Endometrium (tissue), 2 donors: ENCODE results near the gene ARL11.
"Not testable (repeated sequence)": the region's sequence is repeated elsewhere in the genome, so short reads cannot be mapped to it uniquely, and the experiment has no call there.

Experiments used
- FAIRE-seq: peaks from 2 replicates; lab custom pipeline; 2012; peaks lifted over from hg19 to GRCh38; lab: Jason Lieb, UNC
- donor health status: control.
- donor health status: control.

Gene ARL11

DNA sequence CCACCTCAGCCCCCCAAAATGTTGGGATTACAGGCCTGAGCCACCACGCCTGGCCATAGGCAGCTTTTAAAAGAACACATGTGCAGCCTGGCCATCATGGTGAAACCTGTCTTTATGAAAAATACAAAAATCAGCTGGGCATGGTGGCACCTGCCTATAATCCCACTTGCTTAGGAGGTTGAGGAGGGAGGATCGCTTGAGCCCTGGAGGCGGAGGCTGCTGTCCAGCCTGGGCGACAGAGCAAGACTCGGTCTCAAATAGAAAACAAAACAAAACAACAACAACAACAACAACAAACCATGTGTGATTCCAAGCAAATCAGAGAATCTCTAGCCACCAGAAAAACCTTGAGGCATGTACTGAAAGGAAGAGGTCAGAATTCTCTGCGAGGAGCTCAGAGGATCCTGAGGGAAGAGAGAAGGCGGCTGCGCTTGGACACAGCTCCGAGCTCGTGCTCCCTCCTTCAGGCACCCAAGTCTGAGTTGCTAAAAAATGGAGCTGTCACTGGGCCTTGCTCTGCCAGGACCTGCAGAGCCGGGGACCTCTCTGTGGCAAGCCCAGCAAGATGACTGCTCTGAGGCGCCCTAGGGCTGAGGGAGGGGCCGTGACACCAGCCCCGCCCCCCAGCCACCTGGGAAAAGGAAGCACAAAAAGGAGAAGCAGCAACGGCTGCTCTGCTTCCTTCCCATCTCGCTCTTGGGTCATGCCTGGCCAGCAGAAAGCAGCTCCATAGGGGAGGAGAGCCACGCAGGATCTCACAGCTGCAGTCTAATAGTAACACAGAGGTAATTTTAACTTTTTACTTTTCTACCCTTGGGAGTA is at the start of gene ARL11:
TSS of gene ARL11 (plus strand) at position 677 of the 822 bp plus-strand sequence. CDS start 1,941 bp downstream, outside the sequence.
- no peak for FAIRE-seq

DNA sequence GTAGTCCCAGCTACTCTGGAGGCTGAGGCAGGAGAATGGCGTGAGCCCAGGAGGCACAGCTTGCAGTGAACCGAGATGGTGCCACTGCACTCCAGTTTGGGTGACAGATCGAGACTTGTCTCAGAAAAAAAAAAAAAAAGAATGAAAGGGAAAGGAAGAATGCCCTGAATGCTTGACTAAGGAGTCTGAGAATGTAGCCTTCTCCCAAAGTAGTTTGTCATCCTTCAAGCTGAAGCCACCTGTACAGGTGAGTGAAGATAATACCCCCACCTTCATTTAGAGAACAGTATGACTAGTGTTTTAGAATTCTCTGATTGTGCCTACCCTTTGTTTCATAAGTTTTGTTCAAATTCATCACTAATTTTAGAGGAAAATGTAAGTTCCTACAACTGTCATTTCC is 48.8 kb upstream of the ARL11 start:
- no peak for FAIRE-seq

DNA sequence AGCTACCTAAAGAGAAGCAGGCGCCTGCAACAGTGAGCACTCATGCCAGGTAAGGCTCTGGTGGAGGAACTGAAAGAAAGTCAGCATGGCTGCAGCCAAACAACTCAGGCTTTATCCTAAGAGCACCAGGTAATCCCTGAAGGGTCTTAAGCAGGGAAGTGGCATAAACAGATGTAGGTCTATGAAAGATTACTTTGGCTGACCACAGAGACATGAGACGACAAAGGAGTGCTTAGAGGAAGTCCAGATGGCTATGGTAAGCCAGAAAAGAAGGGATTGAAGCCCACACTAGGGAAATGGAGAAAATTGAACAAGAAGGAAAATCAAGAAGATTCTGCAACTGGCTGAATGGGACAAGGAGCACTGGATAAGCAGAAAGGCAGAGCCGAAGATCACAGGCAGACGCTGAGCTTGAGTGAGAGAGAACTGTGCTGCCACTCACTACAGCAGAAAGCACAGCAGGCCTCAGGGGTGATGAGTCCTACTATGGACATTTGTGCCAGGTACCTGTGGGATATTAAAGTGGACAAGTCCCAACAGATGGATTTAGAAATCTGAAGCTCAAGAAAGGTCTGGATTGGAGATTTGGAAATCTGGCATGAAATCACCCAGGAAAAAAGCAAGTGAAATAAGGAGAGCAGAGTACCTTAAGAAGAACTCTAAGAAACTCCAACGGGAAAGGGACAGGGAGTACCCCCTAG is 47.2 kb upstream of the ARL11 start:
- FAIRE-seq, result no peak

DNA sequence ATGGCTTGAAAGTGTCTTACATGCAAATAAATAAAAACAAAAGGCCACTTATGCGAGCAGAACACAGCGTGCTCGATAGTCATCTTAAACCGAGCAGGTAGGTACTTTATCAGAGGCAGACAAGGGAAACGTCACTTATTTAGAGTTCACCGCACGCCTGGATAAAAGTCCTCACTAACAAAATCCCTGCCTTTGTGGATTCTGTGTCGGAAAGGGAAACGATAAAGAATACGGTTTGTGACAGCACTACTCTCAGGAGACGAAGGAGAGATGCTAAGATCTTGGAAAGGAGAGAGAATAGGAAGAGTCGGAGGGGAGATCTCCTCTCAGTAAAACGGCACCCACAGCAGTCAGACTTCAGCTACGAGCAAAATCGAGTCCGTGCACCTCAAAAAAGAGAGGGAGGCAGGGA is 43.5 kb upstream of the ARL11 start:
- no peak for FAIRE-seq

DNA sequence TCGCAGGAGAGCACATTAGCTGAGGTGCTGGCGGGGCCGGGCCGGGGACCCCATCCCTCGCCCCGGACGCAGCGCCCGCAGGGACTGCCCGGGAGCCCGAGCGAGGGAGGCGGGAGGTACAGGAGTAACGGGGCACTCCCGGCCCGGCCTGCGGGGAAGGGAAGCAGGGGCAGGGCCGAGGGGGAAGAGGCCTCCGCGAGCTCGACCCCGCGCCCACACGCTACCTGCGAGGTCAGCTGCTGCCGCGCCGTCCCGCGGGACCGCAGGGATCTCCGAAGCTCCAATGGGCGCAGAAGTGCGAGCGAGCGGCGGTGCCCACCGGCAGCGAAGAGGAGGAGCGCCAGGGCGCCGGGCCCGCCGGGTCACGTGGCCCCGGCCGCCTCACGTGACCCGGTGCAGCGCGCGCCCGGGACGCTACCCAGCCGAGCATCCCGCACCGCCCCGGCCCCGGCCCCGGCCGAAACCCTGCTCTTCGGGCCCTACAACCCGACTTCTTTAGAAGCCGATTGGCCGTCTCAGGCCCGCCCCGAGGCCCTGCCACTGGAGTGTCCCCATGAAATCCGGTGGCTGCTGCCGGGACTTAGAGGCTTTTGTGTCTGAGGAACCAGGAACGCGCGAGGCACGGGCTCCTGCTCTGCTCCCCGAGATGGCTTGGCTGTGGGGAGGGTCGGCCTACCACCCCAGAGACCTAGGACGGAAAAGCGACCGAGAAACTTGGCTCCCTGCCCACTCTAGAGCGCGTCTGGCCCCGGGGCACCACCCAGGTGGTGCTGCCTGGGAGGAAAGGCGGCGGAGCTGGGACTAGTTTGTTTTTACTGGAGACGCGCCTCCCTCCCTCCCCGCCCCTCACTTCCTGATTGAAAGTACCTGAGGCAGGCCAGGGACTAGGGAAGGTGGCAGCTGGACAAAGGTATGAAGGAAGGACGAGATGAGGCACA is 42.8 kb upstream of the ARL11 start, which contains the start of gene RCBTB1:
TSS of gene RCBTB1 (minus strand) at position 339 of the 938 bp plus-strand sequence. CDS start 18,279 bp downstream, outside the sequence.
- FAIRE-seq, result no peak

DNA sequence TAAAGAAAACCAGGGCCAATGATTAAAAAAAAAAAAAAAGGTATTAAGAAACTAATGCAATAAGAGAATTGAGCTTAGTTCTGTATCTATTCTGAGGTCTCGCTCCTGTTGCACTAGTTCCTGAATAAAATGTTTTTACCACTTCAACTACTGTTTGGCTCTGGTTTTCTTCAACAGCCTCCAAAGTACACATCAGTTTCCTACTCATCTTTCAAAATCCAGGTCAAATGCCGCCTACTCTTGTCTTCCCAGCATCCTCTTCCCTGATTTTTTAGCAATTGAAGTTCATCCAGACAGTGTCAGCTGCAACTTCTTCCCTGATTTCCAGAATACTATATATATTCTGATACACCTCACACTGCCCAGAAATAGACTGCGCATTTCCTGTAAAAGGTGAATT is 41.6 kb upstream of the ARL11 start:
- FAIRE-seq, result no peak

DNA sequence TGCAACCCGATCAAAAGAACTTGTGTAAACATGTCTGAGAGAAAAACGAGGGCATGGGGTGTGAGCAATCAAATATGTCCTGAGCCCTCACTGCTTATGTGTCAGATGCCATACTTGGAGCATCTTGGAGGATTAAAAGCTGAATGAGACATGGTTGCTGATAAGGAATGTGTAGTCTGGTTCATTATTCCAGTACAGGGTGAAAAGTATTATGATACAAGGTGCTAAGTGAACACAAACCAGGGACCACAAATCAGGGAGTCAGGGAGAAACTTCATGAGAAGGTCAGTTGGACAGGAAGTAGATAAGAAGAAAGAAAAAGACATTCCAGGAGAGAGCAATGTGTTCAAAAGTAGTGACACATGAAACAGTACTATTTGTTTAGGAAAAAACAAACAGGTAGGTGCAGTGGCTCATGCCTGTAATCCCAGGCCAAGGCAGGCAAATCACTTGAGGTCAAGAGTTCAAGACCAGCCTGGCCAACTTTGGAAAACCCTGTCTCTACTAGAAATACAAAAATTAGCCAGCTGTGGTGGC is 40.9 kb upstream of the ARL11 start:
- FAIRE-seq, result no peak

DNA sequence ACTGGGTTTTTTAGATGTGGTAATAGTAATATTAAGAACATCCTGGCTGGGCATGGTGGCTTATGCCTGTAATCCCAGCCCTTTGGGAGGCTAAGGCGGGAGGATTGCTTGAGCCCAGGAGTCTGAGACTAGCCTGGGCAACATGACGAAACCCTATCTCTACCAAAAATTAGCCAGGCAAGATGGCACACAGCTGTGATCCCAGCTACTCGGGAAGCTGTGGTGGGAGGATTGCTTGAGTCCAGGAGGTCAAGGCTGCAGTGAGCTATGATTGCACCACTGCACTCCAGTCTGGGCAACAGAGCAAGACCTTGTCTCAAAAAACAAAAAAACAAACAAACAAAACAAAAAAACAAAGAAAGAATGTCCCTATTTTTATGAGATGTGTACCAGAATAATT is 37.6 kb upstream of the ARL11 start:
- not testable (repeated sequence) for FAIRE-seq

DNA sequence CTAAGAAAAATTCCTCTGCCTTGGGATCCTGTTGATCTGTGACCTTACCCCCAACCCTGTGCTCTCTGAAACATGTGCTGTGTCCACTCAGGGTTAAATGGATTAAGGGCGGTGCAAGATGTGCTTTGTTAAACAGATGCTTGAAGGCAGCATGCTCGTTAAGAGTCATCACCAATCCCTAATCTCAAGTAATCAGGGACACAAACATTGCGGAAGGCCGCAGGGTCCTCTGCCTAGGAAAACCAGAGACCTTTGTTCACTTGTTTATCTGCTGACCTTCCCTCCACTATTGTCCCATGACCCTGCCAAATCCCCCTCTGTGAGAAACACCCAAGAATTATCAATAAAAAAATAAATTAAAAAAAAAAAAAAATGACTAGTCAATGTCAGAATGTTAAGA is 34.4 kb upstream of the ARL11 start:
- not testable (repeated sequence) for FAIRE-seq

DNA sequence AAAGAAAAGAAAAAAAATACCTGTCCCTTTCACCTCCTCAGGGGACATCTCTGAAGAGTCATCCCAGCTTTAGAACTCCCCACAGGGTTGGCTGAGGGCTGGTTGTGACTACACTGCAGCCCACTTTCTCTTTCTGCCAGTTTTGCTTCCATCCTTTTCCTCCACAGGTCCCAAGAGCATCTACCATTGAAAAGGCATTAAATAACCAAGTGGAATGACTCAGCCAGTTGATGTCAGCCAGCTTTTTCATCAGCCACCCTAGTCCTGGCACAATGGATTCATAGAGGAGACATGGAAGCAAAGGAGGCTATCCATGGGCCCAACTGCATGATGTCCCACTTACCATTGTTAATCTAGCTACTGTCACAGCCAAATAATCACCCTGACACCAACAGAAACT is 33.7 kb upstream of the ARL11 start:
- no peak for FAIRE-seq

DNA sequence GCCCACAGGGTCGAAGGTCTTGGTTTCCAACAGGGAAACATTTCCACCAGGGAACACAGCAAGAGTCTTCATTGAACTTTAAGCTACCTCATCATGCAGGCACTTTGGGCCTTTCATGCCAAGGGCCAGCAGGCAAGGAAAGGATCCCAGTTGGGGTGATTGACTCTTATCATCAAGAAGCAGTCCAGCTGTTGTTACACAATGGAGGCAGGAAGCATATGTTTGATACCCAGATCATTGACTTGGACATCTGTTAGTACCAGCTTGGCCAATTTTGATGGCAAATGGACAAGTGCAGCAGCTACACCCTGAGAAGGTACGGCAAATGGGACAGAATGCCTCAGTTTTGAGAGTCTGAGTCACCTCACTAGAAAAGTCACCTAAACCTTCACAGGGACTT is 32.1 kb upstream of the ARL11 start:
- no peak for FAIRE-seq

DNA sequence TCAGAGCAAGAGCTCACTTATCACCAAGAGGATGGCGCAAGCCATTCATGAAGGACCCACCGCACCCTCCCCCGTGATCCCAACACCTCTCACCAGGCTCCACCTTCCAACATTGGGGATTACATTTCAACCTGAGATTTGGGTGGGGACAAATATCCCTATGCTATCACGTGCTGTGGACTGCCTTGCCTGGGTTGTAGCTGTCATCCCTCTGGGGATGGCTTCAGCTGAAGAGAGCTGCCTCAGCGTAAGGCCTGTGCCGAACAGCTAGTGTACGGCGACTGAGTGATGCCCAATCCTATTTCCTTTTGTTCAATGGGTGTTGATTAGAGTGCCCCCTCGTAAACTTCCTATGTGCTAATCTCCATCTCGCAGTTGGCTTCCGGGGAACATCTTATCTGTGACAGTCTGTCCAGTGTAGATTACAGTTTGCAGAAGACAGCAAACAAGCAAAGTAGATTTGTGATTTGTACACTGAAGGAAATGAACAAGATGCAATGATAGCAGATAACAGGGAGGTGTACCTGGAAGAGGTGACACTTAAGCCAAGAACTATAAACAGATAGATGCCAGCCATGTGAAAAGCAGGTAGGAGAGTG is 31.2 kb upstream of the ARL11 start:
- no peak for FAIRE-seq

DNA sequence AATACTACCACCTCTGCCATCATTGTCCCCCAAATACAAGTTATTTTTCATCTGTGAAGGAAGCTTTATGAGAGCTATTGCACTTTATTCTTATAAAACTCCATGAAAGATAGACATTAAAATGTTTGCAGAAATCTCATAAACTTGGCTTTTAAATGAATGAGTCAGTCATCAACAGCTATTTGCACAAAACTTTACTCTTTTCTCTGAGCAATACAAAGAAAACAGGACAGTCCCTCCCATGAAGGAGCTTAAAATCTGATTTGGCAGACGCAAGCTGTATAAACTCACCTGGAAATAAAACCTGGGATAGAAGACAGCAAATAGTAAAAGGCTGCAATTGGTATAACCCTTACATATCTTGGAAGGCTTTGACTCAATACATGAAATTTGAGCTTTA is 26.3 kb upstream of the ARL11 start:
- no peak for FAIRE-seq

DNA sequence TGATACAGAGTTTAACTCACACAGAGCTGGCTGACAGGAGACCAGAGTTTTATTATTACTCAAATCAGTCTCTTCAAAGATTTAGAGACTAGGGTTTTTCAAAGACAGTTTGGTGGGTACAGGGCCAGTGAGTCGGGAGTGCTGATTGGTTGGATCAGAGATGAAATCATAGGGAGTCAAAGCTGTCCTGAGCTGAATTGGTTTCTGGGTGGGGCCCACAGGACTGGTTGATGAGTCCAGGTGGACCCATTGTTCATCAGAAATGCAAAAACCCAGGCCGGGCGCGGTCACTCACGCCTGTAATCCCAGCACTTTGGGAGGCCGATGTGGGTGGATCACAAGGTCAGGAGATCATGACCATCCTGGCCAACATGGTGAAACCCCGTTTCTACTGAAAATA is 25.7 kb upstream of the ARL11 start:
- FAIRE-seq, result not testable (repeated sequence)

DNA sequence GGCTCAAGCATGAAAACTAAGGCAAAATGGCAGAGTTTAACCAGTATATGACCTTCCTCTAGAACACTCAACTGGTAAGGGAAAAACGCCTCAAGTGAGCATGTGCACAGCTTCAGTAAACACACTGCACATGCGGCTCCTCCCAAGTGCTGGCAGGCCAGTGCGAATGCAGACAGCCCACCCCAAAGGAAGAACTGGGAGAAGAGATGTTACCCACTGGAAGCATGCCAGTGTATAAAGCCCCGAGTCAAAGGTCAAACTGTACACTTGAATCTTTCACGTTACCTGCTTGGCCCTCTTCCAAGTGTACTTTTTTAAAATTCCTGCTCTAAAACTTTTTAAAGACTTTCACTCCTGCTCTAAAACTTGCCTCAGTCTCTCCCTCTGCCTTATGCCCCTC is 23.7 kb upstream of the ARL11 start:
- no peak for FAIRE-seq

DNA sequence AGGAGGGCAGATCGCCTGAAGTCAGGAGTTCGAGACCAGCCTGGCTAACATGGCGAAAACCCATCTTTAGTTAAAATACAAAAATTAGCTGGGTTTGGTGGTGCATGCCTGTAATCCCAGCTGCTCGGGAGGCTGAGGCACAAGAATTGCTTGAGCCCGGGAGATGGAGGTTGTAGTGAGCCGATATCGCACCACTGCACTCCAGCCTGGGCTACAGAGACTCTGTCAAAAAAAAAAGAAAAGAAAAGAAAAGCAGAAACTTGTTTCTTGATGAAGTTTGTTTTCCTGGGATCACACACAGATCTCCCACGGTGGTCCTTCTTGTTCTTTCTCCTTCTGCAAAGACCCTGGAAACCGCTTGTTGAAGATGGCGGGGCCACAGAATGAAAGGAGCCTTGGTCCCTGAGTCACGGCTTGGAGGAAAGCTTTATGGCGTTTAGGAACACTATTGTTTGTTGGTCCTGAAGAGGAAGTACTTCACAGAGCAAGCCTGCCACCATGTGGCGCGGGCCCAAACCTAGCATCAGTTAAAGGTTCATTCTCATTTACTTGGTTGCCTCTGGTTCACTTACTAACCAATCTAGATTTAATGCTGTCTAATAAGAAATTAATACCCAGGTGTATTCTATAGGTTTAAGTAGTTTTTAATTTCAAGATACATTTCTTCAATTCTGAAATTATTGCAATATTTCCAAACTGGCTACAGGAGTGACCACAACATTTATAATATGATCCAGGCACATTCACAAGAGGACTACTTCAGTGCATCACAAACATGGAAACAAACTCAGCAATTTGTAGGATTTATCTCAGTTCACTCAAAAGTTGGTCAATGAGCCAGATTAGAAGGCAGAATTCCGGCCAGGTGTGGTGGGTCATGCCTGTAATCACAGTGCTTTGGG is 21.3 kb upstream of the ARL11 start:
- FAIRE-seq, result peak; percentile 93

DNA sequence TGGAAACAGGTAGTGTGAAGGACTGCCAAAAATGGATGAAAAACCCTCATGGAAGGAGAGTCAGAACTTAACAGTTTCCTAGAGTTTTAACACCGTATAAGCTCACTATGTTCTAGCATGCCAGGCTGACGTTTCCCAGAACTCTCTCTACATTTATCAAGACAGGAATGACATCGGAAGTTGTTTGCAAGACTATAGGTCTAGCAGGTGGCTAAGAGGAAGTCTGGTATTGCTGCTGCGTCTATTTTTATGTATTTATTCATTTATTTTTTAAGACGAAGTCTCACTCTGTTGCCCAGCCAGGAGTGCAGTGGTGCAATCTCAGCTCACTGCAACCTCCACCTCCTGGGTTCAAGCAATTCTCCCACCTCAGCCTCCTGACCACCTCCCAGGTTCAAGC is 20.5 kb upstream of the ARL11 start:
- no peak for FAIRE-seq

DNA sequence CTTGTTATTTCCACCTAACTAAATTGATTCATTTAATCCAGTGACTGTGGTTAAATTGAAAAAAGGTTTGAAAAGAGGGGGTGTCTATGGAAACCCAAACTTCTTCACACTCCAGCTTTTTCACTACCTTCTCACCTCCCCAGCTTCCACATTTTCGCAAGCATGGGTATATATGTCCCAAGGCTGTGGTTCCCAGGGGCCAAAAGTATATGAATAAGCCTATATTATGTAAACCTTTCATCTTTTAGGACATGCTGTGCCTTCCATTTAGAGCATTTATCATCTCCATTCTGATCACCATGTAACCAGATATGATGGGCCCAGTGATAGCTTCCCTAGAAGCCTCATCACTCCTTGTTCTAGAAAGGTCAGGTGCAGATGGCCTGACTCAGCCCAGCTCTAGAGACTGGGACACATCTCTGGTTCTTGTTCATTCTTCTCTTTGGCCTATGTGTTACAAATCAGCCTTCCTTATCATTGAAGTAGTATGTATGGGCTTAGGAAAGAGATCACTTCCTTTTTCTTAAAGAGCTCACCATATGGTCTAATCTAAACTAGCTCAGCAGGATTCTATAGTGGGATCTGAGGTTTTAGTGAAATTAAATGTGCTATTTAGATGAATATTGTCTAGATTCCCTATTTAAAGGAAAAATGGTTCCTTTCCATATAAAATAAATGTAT is 19.5 kb upstream of the ARL11 start:
- no peak for FAIRE-seq

DNA sequence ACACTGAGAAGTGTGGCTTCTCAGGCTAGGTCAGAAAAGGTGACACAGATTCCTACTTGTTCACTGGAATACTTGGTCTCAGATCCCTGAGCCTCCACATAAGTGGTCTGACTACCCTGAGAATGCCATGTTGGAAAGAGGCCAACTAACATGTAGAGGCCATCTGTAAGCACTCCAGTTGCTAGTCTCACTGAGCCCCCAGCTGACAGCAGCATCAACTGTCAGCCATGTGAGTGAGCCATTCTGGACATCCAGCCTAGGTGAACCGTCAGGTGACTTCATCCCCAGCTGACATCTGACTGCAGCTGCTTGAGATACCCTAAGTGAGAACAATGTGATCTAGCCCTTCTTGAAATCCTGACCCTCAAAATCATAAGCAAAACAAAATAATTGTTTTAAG is 18.1 kb upstream of the ARL11 start:
- no peak for FAIRE-seq

DNA sequence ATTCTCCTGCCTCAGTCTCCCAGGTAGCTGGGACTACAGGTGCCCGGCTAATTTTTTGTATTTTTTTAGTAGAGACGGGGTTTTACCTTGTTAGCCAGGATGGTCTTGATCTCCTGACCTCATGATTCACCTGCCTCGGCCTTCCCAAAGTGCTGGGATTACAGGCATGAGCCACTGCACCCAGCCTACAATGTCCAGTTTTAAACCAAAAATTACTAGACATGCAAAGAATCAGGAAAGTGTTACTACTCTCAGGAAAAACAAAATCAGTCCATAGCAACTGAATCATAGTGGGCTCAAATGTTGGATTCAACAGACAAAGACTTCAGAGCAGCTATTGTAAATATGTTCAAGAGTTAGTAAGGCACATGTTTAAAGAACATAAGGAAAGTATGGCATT is 16.3 kb upstream of the ARL11 start:
- FAIRE-seq, result not testable (repeated sequence)
